GM12878 (cell line): ENCODE results near the gene DESI1. TPM values are rescaled to one million over a fixed set of nuclear protein-coding genes. Genes with fewer than 3 reads are reported as not detected.

Experiments used
- ATAC-seq: fragments of 200-7000 bp; cut with Tn5 transposase; 3 replicates; pipeline ENCODE4 v1.9.1; 2020; ENCODE audit warnings: mild to moderate bottlenecking, moderate library complexity
- BruUV-seq: library from RNA; stranded (reverse); fragments of 400-500 nt; replicated peaks from 2 replicates; lab custom pipeline; 2021; lab: Mats Ljungman, UMichigan
- CTCF ChIA-PET: fragments of 300-600 bp; sonication (Branson Sonifier 250); formaldehyde crosslinking; extraction: SDS; loops from one replicate; lab custom pipeline; 2021; ENCODE audit warnings: inconsistent platforms; lab: Yijun Ruan, JAX
- POLR2A ChIA-PET: fragments of 350-600 bp; formaldehyde crosslinking; extraction: SDS; loops from one replicate; lab custom pipeline; 2021; ENCODE audit warnings: inconsistent platforms; lab: Charles Lee
- RAD21 ChIA-PET: fragments of 300-600 bp; sonication (Branson Sonifier 250); formaldehyde crosslinking; loops from one replicate; lab custom pipeline; 2023; ENCODE audit warnings: antibody characterized with exemption; ENCODE audit not compliant: unreplicated experiment; lab: Charles Lee
- SMC1A ChIA-PET: fragments of 300-600 bp; sonication (Branson Sonifier 250); formaldehyde crosslinking; loops from one replicate; lab custom pipeline; 2023; ENCODE audit not compliant: unreplicated experiment, uncharacterized antibody; lab: Charles Lee
- DNase-seq: peaks from one replicate; pipeline ENCODE4 v3.0.0-alpha.2; 2011; ENCODE audit warnings: low read depth, low spot score
- FAIRE-seq: peaks from 3 replicates; lab custom pipeline; 2011; peaks lifted over from hg19 to GRCh38; lab: Jason Lieb, UNC
- H2AFZ ChIP-seq: 2 replicates; pipeline ENCODE4 v1.6.0; 2011; ENCODE audit warnings: low read depth, low read length, control low read depth; ENCODE audit not compliant: control insufficient read depth
- H3K27ac ChIP-seq: 2 replicates; pipeline ENCODE4 v1.5.1; 2011; ENCODE audit warnings: control low read depth; ENCODE audit not compliant: control insufficient read depth, insufficient read depth
- H3K27me3 ChIP-seq, 2 experiments: replicated peaks in 1 of 2; 2 replicates each; pipeline versions ENCODE4 v1.6.0 to v1.6.1; 2011; ENCODE audit warnings: low read length in 1 of 2; ENCODE audit not compliant: control insufficient read depth in 2 of 2, insufficient read depth in 2 of 2
- H3K36me3 ChIP-seq, 2 experiments: 2 replicates each; pipeline ENCODE4 v1.5.1; 2011; ENCODE audit warnings: low read length in 1 of 2; ENCODE audit not compliant: control insufficient read depth in 2 of 2, insufficient read depth in 2 of 2
- H3K4me1 ChIP-seq: 2 replicates; pipeline ENCODE4 v1.6.1; 2011; ENCODE audit warnings: mild to moderate bottlenecking, low read length, moderate library complexity, mixed read lengths; ENCODE audit not compliant: control insufficient read depth, insufficient read depth
- H3K4me2 ChIP-seq: 2 replicates; pipeline ENCODE4 v1.6.0; 2011; ENCODE audit warnings: control low read depth; ENCODE audit not compliant: control insufficient read depth, insufficient read depth
- H3K4me3 ChIP-seq: fragments of 200-600 bp; sonication (generic); 2 replicates; pipeline ENCODE4 v1.5.1; 2016
- H3K79me2 ChIP-seq: 2 replicates; pipeline ENCODE4 v1.6.0; 2011; ENCODE audit warnings: low read length; ENCODE audit not compliant: control insufficient read depth, insufficient read depth
- H3K9ac ChIP-seq: 2 replicates; pipeline ENCODE4 v1.8.0; 2011; ENCODE audit warnings: low read length, control low read depth, mixed read lengths; ENCODE audit not compliant: control insufficient read depth, insufficient read depth
- H3K9me3 ChIP-seq: replicated peaks from 3 replicates; pipeline ENCODE4 v1.5.1; 2011; ENCODE audit warnings: mild to moderate bottlenecking, low read length; ENCODE audit not compliant: control insufficient read depth, insufficient read depth
- H4K20me1 ChIP-seq: 2 replicates; pipeline ENCODE4 v1.6.0; 2011; ENCODE audit not compliant: control insufficient read depth, insufficient read depth
- BCLAF1 ChIP-seq: fragments of 450-650 bp; IDR thresholded peaks from 2 replicates; pipeline ENCODE4 v1.6.1; 2017; ENCODE audit warnings: antibody characterized with exemption, mild to moderate bottlenecking, moderate library complexity
- CREM ChIP-seq: IDR thresholded peaks from 2 replicates; pipeline ENCODE4 v1.6.1; 2014; ENCODE audit warnings: antibody characterized with exemption, low read depth
- DPF2 ChIP-seq: fragments of 450-650 bp; IDR thresholded peaks from 2 replicates; pipeline ENCODE4 v1.6.1; 2017; ENCODE audit warnings: mild to moderate bottlenecking
- KAT2A ChIP-seq: conservative IDR thresholded peaks from 2 replicates; pipeline ENCODE4 v1.6.1; 2011; ENCODE audit warnings: low read depth, low read length; ENCODE audit not compliant: control insufficient read depth
- MEF2B ChIP-seq: fragments of 450-650 bp; IDR thresholded peaks from 2 replicates; pipeline ENCODE4 v1.6.1; 2018; ENCODE audit warnings: mild to moderate bottlenecking, moderate library complexity; ENCODE audit not compliant: partially characterized antibody, poor library complexity, severe bottlenecking
- NFYA ChIP-seq: IDR thresholded peaks from 2 replicates; pipeline ENCODE4 v1.6.1; 2011; ENCODE audit warnings: low read depth, mild to moderate bottlenecking, low read length, improper control_type of control experiment, borderline replicate concordance
- RCOR1 ChIP-seq: conservative IDR thresholded peaks from 2 replicates; pipeline ENCODE4 v1.6.1; 2012; ENCODE audit warnings: low read depth, low read length, improper control_type of control experiment
- SMAD1 ChIP-seq: fragments of 450-650 bp; IDR thresholded peaks from 2 replicates; pipeline ENCODE4 v1.6.1; 2018; ENCODE audit warnings: mild to moderate bottlenecking, low read depth; ENCODE audit not compliant: partially characterized antibody
- SREBF1 ChIP-seq: IDR thresholded peaks from 2 replicates; pipeline ENCODE4 v1.6.1; 2012; ENCODE audit warnings: mild to moderate bottlenecking, low read length
- STAT1 ChIP-seq: fragments of 450-650 bp; conservative IDR thresholded peaks from 2 replicates; pipeline ENCODE4 v1.6.1; 2014; ENCODE audit warnings: antibody characterized with exemption, mild to moderate bottlenecking
- TBL1XR1 ChIP-seq: IDR thresholded peaks from 2 replicates; pipeline ENCODE4 v1.6.1; 2012; ENCODE audit warnings: low read depth, low read length, improper control_type of control experiment
- ZZZ3 ChIP-seq: IDR thresholded peaks from 2 replicates; pipeline ENCODE4 v1.6.1; 2011; ENCODE audit warnings: low read depth; ENCODE audit not compliant: control insufficient read depth, insufficient read length
- WGBS: methylation state at CpG from one replicate; pipeline ENCODE4 v1.1.6; 2016; ENCODE audit warnings: low lambda C conversion rate; ENCODE audit not compliant: insufficient replicate concordance, insufficient coverage; ENCODE audit errors: missing lambda C conversion rate; 5-methylcytosine and 5-hydroxymethylcytosine counted together
- in situ Hi-C: fragments of 300-500 bp; cut with MboI; formaldehyde crosslinking; loops from 9 replicates; pipeline ENCODE4 v1.14.3; 2018; ENCODE audit warnings: mixed read lengths
- intact Hi-C: fragments of 100-400 bp; cut with micrococcal nuclease; formaldehyde crosslinking; loops from one replicate; pipeline ENCODE4 v1.14.2; 2022; ENCODE audit not compliant: unreplicated experiment
- polyA plus RNA-seq, 11 experiments: library from polyadenylated mRNA; depleted of rRNA in 4 of 11; unstranded in 6 of 11; stranded (reverse) in 5 of 11; fragments of >200 nt; fragmentation: Nextera tagmentation in 4 of 11; fragmentation: Illumina TruSeq in 1 of 11; extraction: Ambion mirVana in 4 of 11; extraction: Trizol in 1 of 11; gene quantifications; 1 replicate in 1 of 11; 2 replicates in 10 of 11; pipeline versions ENCODE4 v1.2.1 to v1.2.3, GENCODE V29; 2011 to 2016; ENCODE audit warnings: inconsistent platforms in 2 of 11, missing spikeins in 2 of 11, low read depth in 1 of 11
- total RNA-seq, 4 experiments: library from RNA; depleted of rRNA in 3 of 4; stranded (reverse); fragments of >200 nt in 3 of 4; fragmentation: Illumina TruSeq in 1 of 4; extraction: Trizol in 1 of 4; gene quantifications; 2 replicates each; pipeline versions ENCODE4 v1.2.1 to v1.2.3, GENCODE V29; 2013 to 2021
- TF ChIP-seq, protein P1 (sequence below): fragments of 450-650 bp; IDR thresholded peaks from 2 replicates; pipeline ENCODE4 v1.6.1; 2016; ENCODE audit warnings: mild to moderate bottlenecking

The DESI1 gene
- total and polyA plus RNA-seq, 10 of the 15 experiments (the other 5 are each of a cell fraction or from before 2014, with no cell fraction given), result 8.0 to 76.8 (median 40.6) TPM

GRCh38 chr22:41567512-41567768, 53.4 kb downstream of the DESI1 start:
- Histone ChIP-seq H3K4me1 (no peaks in the 10 kb centered on the region), H3K79me2 (no peaks in the 10 kb centered on the region), H3K27me3 (no peaks in the 10 kb centered on the region), H3K9me3 (no peaks in the 10 kb centered on the region), H3K36me3 (no peaks in the 10 kb centered on the region), H2AFZ (no peak overlapping the region), H3K9ac (no peak overlapping the region), H4K20me1 (no peaks in the 10 kb centered on the region), H3K4me3 (no peak overlapping the region), H3K4me2 (no peak overlapping the region), H3K27ac (no peak overlapping the region)
- in situ Hi-C loops (no loop called here), intact Hi-C loops (no loop called here)
- RAD21 ChIA-PET, result no interaction called here
- CTCF ChIA-PET, result interaction anchor here (1.4 kb wide), 1 partner anchor 29 kb away, joined by 3 read pairs; no protein-coding TSS in a partner anchor
- 61% methylated on average over 3 of the region's 3 CpGs for WGBS
- POLR2A ChIA-PET, result no interaction called here
- TF ChIP-seq RCOR1, result no peak
- TF ChIP-seq STAT1, result no peak
- TF ChIP-seq KAT2A, result no peak
- TF ChIP-seq, protein P1, sequence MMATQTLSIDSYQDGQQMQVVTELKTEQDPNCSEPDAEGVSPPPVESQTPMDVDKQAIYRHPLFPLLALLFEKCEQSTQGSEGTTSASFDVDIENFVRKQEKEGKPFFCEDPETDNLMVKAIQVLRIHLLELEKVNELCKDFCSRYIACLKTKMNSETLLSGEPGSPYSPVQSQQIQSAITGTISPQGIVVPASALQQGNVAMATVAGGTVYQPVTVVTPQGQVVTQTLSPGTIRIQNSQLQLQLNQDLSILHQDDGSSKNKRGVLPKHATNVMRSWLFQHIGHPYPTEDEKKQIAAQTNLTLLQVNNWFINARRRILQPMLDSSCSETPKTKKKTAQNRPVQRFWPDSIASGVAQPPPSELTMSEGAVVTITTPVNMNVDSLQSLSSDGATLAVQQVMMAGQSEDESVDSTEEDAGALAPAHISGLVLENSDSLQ, result no peak
- no peak for TF ChIP-seq DPF2
- TF ChIP-seq NFYA, result no peak
- DNase-seq (no peak), ATAC-seq (no peak), FAIRE-seq (no peak)
- no TSS peak for BruUV-seq
- SMC1A ChIA-PET, result no interaction called here

GRCh38 chr22:41565403-41566054, 55.3 kb downstream of the DESI1 start:
- in situ Hi-C loops (no loop called here), intact Hi-C loops (no loop called here)
- SMC1A ChIA-PET, result no interaction called here
- H3K27me3 ChIP-seq, result peaks cover 0 to 5% of the 10 kb centered on the region in 2 experiments; a peak in 2 of 4 replicates
- BruUV-seq, result no TSS peak
- H3K9me3 ChIP-seq, result no peaks in the 10 kb centered on the region
- no peak overlapping the region for H3K9ac ChIP-seq
- H2AFZ ChIP-seq, result no peak overlapping the region
- H3K4me2 ChIP-seq, result no peak overlapping the region
- DNase-seq, result no peak
- RAD21 ChIA-PET, result no interaction called here
- POLR2A ChIA-PET, result interaction anchor here (0.7 kb wide), 3 partner anchors 24 to 347 kb away, joined by 3 to 4 read pairs (median 4); partner anchors contain the start of gene PMM1
- no peaks in the 10 kb centered on the region for H3K36me3 ChIP-seq
- no peak for FAIRE-seq
- no peaks in the 10 kb centered on the region for H3K79me2 ChIP-seq
- CTCF ChIA-PET, result interaction anchor here (0.9 kb wide), 1 partner anchor 29 kb away, joined by 5 read pairs; no protein-coding TSS in a partner anchor
- WGBS, result 62% methylated on average over 7 of the region's 8 CpGs
- H3K4me1 ChIP-seq, result no peaks in the 10 kb centered on the region
- H3K27ac ChIP-seq, result no peak overlapping the region
- H3K4me3 ChIP-seq, result no peak overlapping the region
- peak; percentile 44; the same call in 2 of the 3 replicates for ATAC-seq
- H4K20me1 ChIP-seq, result no peaks in the 10 kb centered on the region
- TF ChIP-seq TBL1XR1 (no peak), SREBF1 (no peak), CREM (no peak), MEF2B (no peak), SMAD1 (no peak), ZZZ3 (no peak), BCLAF1 (no peak)
